ENCODE measurements around the gene PELI3.
A peak's percentile ranks its signal among the peaks of the same experiment; 100 is the strongest.
"Not testable (repeated sequence)": the region's sequence is repeated elsewhere in the genome, so short reads cannot be mapped to it uniquely, and the experiment has no call there.

PELI3 gene

DNA sequence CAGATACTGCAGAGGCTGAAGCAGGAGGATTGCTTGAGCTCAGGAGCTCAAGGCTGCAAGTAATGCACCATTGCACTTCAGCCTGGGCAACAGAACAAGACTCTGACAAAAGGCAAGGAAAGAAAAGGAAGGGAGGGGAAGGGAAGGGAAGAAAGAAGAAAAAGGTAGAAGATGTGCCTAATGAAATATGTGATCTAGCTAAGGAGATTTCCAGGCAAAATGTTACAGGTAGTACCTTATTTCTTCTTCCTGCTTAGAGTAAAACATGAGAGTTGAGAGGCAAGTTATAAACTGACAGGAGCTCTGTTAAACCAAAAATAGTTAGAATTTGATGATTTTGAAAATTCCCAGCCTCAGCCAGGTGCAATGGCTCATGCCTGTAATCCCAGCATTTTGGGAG lies 4.7 kb upstream of the PELI3 start:
- Mint-ChIP-seq H3K4me1 (peaks cover 39 to 59% of the 10 kb centered on the region in 2 donors), H3K27ac (no peak overlapping the region), H3K27me3 (no peaks in the 10 kb centered on the region), H3K36me3 (peaks cover 0 to 2% of the 10 kb centered on the region in 2 donors), H3K4me3 (no peak overlapping the region), H3K9me3 (peaks cover 0 to 7% of the 10 kb centered on the region in 2 donors)
- DNase-seq (no peak), ATAC-seq (replicated peaks) (no peak)

GRCh38 chr11:66462911-66463310 lies 3.8 kb upstream of the PELI3 start:
- Mint-ChIP-seq H3K27me3 (no peaks in the 10 kb centered on the region), H3K9me3 (peaks cover 0 to 7% of the 10 kb centered on the region in 2 donors), H3K36me3 (peaks cover 0 to 2% of the 10 kb centered on the region in 2 donors), H3K4me3 (no peak overlapping the region), H3K4me1 (peaks cover 42 to 62% of the 10 kb centered on the region in 2 donors), H3K27ac (no peak overlapping the region)
- DNase-seq, result no peak
- no peak for ATAC-seq (replicated peaks)

DNA sequence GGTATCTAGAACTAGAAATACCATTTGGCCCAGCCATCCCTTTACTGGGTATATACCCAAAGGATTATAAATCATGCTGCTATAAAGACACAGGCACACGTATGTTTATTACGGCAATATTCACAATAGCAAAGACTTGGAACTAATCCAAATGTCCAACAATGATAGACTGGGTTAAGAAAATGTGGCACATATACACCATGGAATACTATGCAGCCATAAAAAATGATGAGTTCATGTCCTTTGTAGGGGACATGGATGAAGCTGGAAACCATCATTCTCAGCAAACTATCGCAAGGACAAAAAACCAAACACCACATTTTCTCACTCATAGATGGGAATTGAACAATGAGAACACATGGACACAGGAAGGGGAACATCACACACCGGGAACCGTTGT lies 2.6 kb upstream of the PELI3 start:
- not testable (repeated sequence) for H3K4me3 Mint-ChIP-seq; H3K36me3 Mint-ChIP-seq; H3K27me3 Mint-ChIP-seq; H3K9me3 Mint-ChIP-seq; DNase-seq; H3K27ac Mint-ChIP-seq; ATAC-seq (replicated peaks)
- peaks cover 35 to 55% of the 10 kb centered on the region in 2 donors for H3K4me1 Mint-ChIP-seq

GRCh38 chr11:66464916-66465315 lies 1.8 kb upstream of the PELI3 start:
- no peak for ATAC-seq (replicated peaks)
- Mint-ChIP-seq H3K4me1 (peaks cover 29 to 48% of the 10 kb centered on the region in 2 donors), H3K4me3 (peak overlapping the region in 1 of 2 donors; percentile 92), H3K27ac (no peak overlapping the region), H3K36me3 (peaks cover 0 to 2% of the 10 kb centered on the region in 2 donors), H3K27me3 (no peaks in the 10 kb centered on the region), H3K9me3 (peaks cover 0 to 7% of the 10 kb centered on the region in 2 donors)
- DNase-seq, result no peak

GRCh38 chr11:66465373-66466224 lies 1.1 kb upstream of the PELI3 start:
- Mint-ChIP-seq H3K36me3 (peaks cover 2 to 3% of the 10 kb centered on the region in 2 donors), H3K9me3 (peaks cover 0 to 7% of the 10 kb centered on the region in 2 donors), H3K27me3 (no peaks in the 10 kb centered on the region), H3K4me3 (peak overlapping the region; percentile 92 to 95), H3K27ac (peak overlapping the region; percentile 80), H3K4me1 (peaks cover 29 to 48% of the 10 kb centered on the region in 2 donors)
- ATAC-seq (replicated peaks) (peak in 1 of 2 donors; percentile 12), DNase-seq (no peak)

DNA sequence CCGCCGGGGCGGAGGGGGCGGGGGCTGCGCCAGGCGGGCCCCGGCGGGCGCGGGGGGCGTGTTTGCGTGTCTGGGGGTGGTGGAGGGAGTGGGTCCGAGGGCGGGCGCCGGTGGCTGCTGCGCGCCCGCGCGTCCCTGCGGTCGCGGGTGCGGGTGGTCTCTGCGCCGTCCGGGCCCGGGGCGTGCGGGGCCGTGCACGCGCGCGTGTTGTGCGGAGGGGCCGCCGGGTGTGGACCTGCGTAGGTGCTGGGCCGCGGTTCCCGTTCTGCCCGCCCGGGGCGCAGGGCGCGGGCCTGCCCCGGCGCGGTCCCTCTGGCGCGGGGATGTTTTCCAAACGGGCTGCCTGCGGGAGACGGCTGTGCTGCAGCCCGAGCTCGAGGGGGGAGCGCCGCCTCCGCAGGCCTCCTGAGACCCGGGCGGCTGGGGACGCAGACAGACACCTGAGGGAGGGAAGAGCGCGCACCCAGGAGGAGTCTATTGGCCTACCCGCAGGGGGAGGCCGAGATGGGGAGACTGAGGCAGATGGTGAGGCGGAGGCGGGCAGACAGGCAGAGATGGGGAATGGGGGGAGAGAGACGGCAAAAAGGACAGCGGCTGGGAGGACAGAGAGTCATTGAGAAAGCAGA lies 442 bp downstream of the PELI3 start:
- Mint-ChIP-seq H3K4me3 (peak overlapping the region; percentile 92 to 95), H3K27ac (peak overlapping the region; percentile 94), H3K27me3 (no peaks in the 10 kb centered on the region), H3K9me3 (peaks cover 0 to 7% of the 10 kb centered on the region in 2 donors), H3K4me1 (peaks cover 27 to 42% of the 10 kb centered on the region in 2 donors), H3K36me3 (peaks cover 2 to 6% of the 10 kb centered on the region in 2 donors)
- peak; percentile 61 for ATAC-seq (replicated peaks)
- no peak for DNase-seq

- Mint-ChIP-seq H3K4me3 (peak overlapping the region; percentile 87 to 95), H3K4me1 (peaks cover 26 to 42% of the 10 kb centered on the region in 2 donors), H3K27me3 (no peaks in the 10 kb centered on the region), H3K27ac (peak overlapping the region; percentile 94), H3K36me3 (peaks cover 0 to 6% of the 10 kb centered on the region in 2 donors), H3K9me3 (peaks cover 0 to 5% of the 10 kb centered on the region in 2 donors)
- peak; percentile 37 for DNase-seq
- ATAC-seq (replicated peaks), result peak; percentile 53 to 60
These were observed 1.1 kb downstream of the PELI3 start for GRCh38 chr11:66467756-66468155.

- no peak for ATAC-seq (replicated peaks)
- peaks cover 0 to 1% of the 10 kb centered on the region in 2 donors for H3K9me3 Mint-ChIP-seq
- H3K4me3 Mint-ChIP-seq, result no peak overlapping the region
- H3K27ac Mint-ChIP-seq, result no peak overlapping the region
- H3K27me3 Mint-ChIP-seq, result no peaks in the 10 kb centered on the region
- DNase-seq, result no peak
- H3K4me1 Mint-ChIP-seq, result peaks cover 26 to 34% of the 10 kb centered on the region in 2 donors
- H3K36me3 Mint-ChIP-seq, result peaks cover 0 to 11% of the 10 kb centered on the region in 2 donors
These were observed 2.0 kb downstream of the PELI3 start for GRCh38 chr11:66468691-66469090.

GRCh38 chr11:66469441-66469840 lies 2.7 kb downstream of the PELI3 start:
- no peak for DNase-seq
- peaks cover 26 to 34% of the 10 kb centered on the region in 2 donors for H3K4me1 Mint-ChIP-seq
- H3K27ac Mint-ChIP-seq, result no peak overlapping the region
- H3K27me3 Mint-ChIP-seq, result no peaks in the 10 kb centered on the region
- ATAC-seq (replicated peaks), result no peak
- no peaks in the 10 kb centered on the region for H3K9me3 Mint-ChIP-seq
- H3K36me3 Mint-ChIP-seq, result peaks cover 0 to 17% of the 10 kb centered on the region in 2 donors
- no peak overlapping the region for H3K4me3 Mint-ChIP-seq

GRCh38 chr11:66470015-66470414 lies 3.3 kb downstream of the PELI3 start:
- no peak for DNase-seq
- Mint-ChIP-seq H3K36me3 (peaks cover 0 to 17% of the 10 kb centered on the region in 2 donors), H3K4me3 (no peak overlapping the region), H3K27me3 (no peaks in the 10 kb centered on the region), H3K4me1 (peaks cover 24 to 30% of the 10 kb centered on the region in 2 donors), H3K9me3 (no peaks in the 10 kb centered on the region), H3K27ac (no peak overlapping the region)
- ATAC-seq (replicated peaks), result no peak

DNA sequence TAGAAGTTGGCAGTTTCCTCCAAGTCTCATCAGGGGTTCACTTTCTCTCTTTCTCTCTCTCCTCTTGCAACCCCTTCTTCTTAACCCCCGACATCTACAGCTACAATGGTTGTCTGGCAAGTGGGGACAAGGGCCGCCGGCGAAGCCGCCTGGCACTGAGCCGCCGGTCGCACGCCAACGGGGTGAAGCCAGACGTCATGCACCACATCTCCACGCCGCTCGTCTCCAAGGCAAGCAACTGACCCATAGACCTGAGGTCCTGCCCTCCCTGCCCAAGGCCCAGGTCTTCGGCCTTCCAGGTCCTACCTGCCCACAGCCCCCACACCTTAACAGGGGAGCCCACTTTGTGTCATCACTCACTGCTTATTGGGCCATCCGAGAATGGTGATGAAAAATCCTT lies 4.4 kb downstream of the PELI3 start:
- no peak for DNase-seq
- H3K27me3 Mint-ChIP-seq, result no peaks in the 10 kb centered on the region
- peaks cover 0 to 17% of the 10 kb centered on the region in 2 donors for H3K36me3 Mint-ChIP-seq
- peaks cover 12 to 19% of the 10 kb centered on the region in 2 donors for H3K4me1 Mint-ChIP-seq
- no peak overlapping the region for H3K4me3 Mint-ChIP-seq
- H3K9me3 Mint-ChIP-seq, result no peaks in the 10 kb centered on the region
- H3K27ac Mint-ChIP-seq, result no peak overlapping the region
- ATAC-seq (replicated peaks), result no peak

GRCh38 chr11:66472054-66472453 lies 5.3 kb downstream of the PELI3 start:
- no peaks in the 10 kb centered on the region for H3K27me3 Mint-ChIP-seq
- no peak overlapping the region for H3K27ac Mint-ChIP-seq
- peaks cover 0 to 25% of the 10 kb centered on the region in 2 donors for H3K36me3 Mint-ChIP-seq
- ATAC-seq (replicated peaks) (no peak), DNase-seq (no peak)
- no peak overlapping the region for H3K4me3 Mint-ChIP-seq
- peaks cover 14% of the 10 kb centered on the region in 2 donors for H3K4me1 Mint-ChIP-seq
- H3K9me3 Mint-ChIP-seq, result no peaks in the 10 kb centered on the region

- Mint-ChIP-seq H3K36me3 (peaks cover 2 to 32% of the 10 kb centered on the region in 2 donors), H3K27ac (no peak overlapping the region), H3K4me1 (peaks cover 10 to 13% of the 10 kb centered on the region in 2 donors), H3K9me3 (no peaks in the 10 kb centered on the region), H3K27me3 (no peaks in the 10 kb centered on the region), H3K4me3 (no peak overlapping the region)
- ATAC-seq (replicated peaks) (no peak), DNase-seq (no peak)
These were observed 6.5 kb downstream of the PELI3 start for GRCh38 chr11:66473167-66473566.

GRCh38 chr11:66473608-66474515 lies 7.2 kb downstream of the PELI3 start:
- Mint-ChIP-seq H3K27me3 (no peaks in the 10 kb centered on the region), H3K4me1 (peaks cover 12 to 14% of the 10 kb centered on the region in 2 donors), H3K4me3 (no peak overlapping the region), H3K36me3 (peaks cover 2 to 32% of the 10 kb centered on the region in 2 donors), H3K27ac (no peak overlapping the region), H3K9me3 (no peaks in the 10 kb centered on the region)
- ATAC-seq (replicated peaks), result no peak
- no peak for DNase-seq

All from stimulated activated naive B cell treated with anti-CD40 and anti-IgM and Interleukin-4, amounts not matched to agents 10 μg/mL and 1 μg/mL and 100 μg/mL, for 72 hours (primary cell).